ENCODE data around the gene ZGLP1.

Gene ZGLP1

GRCh38 chr19:10305139-10305806 is 4.3 kb downstream of the ZGLP1 start:
- no peak for DNase-seq (ENCODE audit: low read depth, low spot score)
- in situ Hi-C loops (cut with HindIII; ENCODE audit: low sequenced_read_pairs), result no loop called here
- TF ChIP-seq CTCF (IDR thresholded peaks at IDR 0.05; ENCODE audit: low read depth, low read length), result no peak
- H3K4me3 ChIP-seq (ENCODE audit: low read depth, low read length), result no peak overlapping the region

DNA sequence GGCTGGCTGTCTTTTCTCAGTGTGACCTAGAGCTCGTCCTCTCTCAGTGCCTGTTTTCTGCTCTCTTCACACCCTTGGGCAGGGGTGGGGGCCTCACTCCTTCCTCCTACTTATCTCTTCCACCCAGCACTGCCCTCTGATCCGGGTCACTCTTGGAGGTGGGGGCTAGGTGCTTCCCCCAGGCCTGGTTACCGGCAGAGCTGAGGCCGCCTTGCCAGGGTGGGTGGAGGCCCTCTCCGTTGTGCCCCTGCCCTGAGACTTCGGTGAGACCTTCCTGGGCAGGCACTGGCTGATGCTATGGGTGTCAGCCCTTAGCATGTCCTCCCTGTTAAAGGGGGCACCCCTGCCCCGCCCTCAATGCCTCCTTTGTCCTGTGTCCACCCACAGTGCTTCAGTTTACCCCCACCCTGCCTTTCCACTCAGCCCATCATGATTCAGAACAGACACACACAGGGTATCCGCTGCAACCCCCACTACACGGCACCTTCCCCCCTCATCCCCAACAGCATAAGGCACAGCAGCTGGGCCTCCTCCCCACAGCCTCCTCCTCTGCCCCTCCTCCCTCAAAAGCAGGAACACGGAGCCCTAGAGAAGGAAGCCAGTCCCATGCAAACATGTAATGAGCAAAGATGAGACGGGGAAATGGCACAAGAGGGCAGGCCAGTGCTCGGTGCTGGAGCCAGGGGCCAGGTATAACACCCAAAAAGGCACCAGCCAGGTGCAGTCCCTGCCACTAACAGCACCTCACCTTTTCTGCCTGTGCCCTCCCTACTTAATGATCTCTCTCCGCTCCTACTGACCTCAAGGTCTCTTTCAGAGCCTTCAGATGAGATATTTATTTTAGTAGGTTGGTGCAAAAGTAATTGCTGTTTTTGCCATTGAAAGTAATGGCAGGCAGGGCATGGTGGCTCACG is 9.8 kb downstream of the ZGLP1 start:
- no peak for TF ChIP-seq CTCF (IDR thresholded peaks at IDR 0.05; ENCODE audit: low read depth, low read length)
- in situ Hi-C loops (cut with HindIII; ENCODE audit: low sequenced_read_pairs), result no loop called here
- H3K4me3 ChIP-seq (ENCODE audit: low read depth, low read length), result no peak overlapping the region
- no peak for DNase-seq (ENCODE audit: low read depth, low spot score)

DNA sequence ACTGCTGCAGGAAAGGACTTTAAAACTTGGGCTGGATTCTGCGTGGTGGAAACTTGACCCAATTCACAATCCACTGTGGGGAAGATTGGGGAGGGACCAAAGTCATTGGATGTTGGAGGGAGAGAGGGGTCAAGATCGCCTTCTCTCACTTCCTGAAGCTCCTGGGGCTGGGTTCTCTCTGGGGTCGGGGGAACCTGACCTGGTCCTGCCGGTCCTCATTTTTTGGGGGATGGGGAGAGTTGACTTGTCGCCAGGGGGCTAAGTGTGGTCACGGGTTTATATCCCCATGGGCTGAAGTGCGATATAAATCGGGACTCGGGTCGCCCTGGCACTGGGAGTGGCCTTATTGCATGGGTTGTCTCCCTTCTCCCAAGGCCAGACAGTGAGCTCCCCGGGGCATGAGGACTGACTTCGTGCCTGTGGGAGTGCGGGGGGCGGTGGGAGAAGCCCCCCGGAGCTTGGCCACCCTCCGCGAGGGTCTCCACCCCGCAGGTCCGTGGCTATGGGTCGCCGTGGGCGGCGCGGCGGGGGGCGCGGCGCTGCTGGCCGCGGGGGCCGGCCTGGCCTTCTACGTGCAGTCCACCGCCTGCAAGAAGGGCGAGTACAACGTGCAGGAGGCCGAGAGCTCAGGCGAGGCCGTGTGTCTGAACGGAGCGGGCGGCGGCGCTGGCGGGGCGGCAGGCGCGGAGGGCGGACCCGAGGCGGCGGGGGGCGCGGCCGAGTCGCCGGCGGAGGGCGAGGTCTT is 13.6 kb downstream of the ZGLP1 start:
- no peak overlapping the region for H3K4me3 ChIP-seq (ENCODE audit: low read depth, low read length)
- no peak for DNase-seq (ENCODE audit: low read depth, low spot score)
- in situ Hi-C loops (cut with HindIII; ENCODE audit: low sequenced_read_pairs), result no loop called here

GRCh38 chr19:10295305-10295846 is 14.2 kb downstream of the ZGLP1 start:
- peak; percentile 7 for TF ChIP-seq CTCF (IDR thresholded peaks at IDR 0.05; ENCODE audit: low read depth, low read length)
- H3K4me3 ChIP-seq (ENCODE audit: low read depth, low read length), result no peak overlapping the region
- DNase-seq (ENCODE audit: low read depth, low spot score), result no peak
- in situ Hi-C loops (cut with HindIII; ENCODE audit: low sequenced_read_pairs), result no loop called here

More for the DNA sequence above, 13.6 kb downstream of the ZGLP1 start:
- no peak for TF ChIP-seq CTCF (IDR thresholded peaks at IDR 0.05; ENCODE audit: low read depth, low read length)

DNA sequence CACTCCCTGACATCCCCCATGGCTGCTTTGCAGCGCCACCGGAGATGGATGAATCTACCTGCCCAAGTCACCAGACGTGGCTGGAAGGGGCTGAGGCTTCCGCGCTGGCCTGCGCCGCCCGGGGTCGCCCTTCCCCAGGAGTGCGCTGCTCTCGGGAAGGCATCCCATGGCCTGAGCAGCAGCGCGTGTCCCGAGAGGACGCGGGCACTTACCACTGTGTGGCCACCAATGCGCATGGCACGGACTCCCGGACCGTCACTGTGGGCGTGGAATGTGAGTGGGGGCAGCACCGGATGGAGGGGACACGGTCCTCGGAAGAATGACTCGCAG is 15.3 kb downstream of the ZGLP1 start:
- in situ Hi-C loops (cut with HindIII; ENCODE audit: low sequenced_read_pairs), result no loop called here
- TF ChIP-seq CTCF (IDR thresholded peaks at IDR 0.05; ENCODE audit: low read depth, low read length), result peak; percentile 10
- DNase-seq (ENCODE audit: low read depth, low spot score), result no peak
- no peak overlapping the region for H3K4me3 ChIP-seq (ENCODE audit: low read depth, low read length)

GRCh38 chr19:10293637-10294367 is 15.8 kb downstream of the ZGLP1 start:
- in situ Hi-C loops (cut with HindIII; ENCODE audit: low sequenced_read_pairs), result no loop called here

More at GRCh38 chr19:10293637-10294367, 15.8 kb downstream of the ZGLP1 start:
- no peak for TF ChIP-seq CTCF (IDR thresholded peaks at IDR 0.05; ENCODE audit: low read depth, low read length)
- no peak for DNase-seq (ENCODE audit: low read depth, low spot score)
- no peak overlapping the region for H3K4me3 ChIP-seq (ENCODE audit: low read depth, low read length)
